GM19193 (cell line): ENCODE data around the gene DDX54.

Source experiments
- POLR2A ChIP-seq: IDR thresholded peaks from 4 replicates; pipeline ENCODE4 v1.6.1; 2011; ENCODE audit not compliant: insufficient read depth, insufficient read length; ENCODE audit errors: extremely low read depth

DDX54 gene

GRCh38 chr12:113184098-113184899, 979 bp downstream of the DDX54 start:
- no peak for TF ChIP-seq POLR2A

GRCh38 chr12:113183030-113183589, 2.2 kb downstream of the DDX54 start:
- TF ChIP-seq POLR2A: no peak

DNA sequence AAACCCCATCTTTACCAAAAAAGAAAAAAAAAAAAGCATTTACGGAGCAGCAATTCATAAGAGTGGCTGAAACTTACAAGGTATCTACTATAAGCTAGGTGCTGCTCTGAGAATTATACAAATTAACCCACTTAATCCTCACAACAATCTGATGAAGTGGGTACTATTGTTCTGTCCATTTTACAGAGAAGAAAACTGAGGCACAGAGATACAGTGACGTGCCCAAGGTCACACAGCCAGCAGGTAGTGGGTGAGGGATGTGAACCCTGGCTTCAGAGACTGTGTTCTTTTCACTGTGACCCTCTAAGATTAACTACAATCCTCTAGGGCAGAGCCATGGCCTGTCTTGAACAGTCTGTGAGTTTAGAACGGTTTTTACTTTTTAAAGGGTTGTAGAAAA, 3.3 kb downstream of the DDX54 start:
- TF ChIP-seq POLR2A: no peak

- TF ChIP-seq POLR2A: no peak
Observed at GRCh38 chr12:113180333-113180732, 4.9 kb downstream of the DDX54 start.

- no peak for TF ChIP-seq POLR2A
Observed at GRCh38 chr12:113179023-113179422, 6.3 kb downstream of the DDX54 start.

GRCh38 chr12:113174461-113175384, 10.6 kb downstream of the DDX54 start:
- no peak for TF ChIP-seq POLR2A

- TF ChIP-seq POLR2A: no peak
Observed at GRCh38 chr12:113173081-113173698, 12.1 kb downstream of the DDX54 start.

DNA sequence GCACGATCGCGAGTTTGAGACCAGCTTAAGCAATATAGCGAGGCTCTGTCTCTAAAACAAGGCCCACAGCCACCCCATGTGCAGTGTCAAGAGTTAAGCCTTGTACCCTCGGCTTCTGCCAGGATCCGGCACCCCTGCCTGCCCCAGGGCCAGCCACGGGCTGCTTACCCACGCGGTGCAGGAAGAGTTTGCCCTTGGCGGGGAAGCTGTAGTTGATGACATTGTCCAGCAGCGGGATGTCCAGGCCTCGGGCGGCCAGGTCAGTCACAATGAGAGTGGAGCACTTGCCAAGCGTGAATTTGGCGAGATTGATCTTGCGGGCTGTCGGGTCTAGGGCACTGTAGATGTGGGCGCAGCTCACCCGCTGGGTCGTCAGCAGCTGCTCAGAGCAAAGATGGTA, 13.1 kb downstream of the DDX54 start:
- no peak for TF ChIP-seq POLR2A

GRCh38 chr12:113171543-113171942, 13.7 kb downstream of the DDX54 start:
- no peak for TF ChIP-seq POLR2A

DNA sequence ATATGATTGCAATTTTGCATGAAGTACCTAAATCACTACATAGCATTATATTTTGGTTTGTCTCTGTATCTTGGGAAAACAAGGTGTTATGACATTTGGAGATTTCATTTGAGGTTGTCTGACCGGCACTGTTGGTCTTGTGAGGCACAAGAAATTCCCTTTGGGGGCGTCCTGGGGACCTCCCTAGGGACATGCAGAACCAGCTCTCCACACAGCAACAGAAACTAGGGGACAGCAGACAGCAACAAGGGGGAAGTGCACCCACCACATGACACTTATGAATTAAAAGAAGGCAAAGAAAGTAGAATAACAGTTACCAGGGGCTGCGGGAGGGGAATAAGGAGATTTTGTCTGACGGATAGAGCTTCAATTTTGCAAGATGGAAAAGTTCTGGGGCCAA, 14.4 kb downstream of the DDX54 start:
- TF ChIP-seq POLR2A: no peak

- no peak for TF ChIP-seq POLR2A
Observed at GRCh38 chr12:113170457-113170856, 14.8 kb downstream of the DDX54 start.

GRCh38 chr12:113169697-113170096, 15.6 kb downstream of the DDX54 start:
- no peak for TF ChIP-seq POLR2A

- no peak for TF ChIP-seq POLR2A
Observed at GRCh38 chr12:113167868-113168267, 17.4 kb downstream of the DDX54 start.

- TF ChIP-seq POLR2A: no peak
Observed at GRCh38 chr12:113165521-113166450, 19.5 kb downstream of the DDX54 start.
